GM12878 (cell line): ENCODE measurements around the gene STX16. TPM values are rescaled to one million over a fixed set of nuclear protein-coding genes. Genes with fewer than 3 reads are reported as not detected.

Experiments used
- ATAC-seq: fragments of 200-7000 bp; cut with Tn5 transposase; 3 replicates; pipeline ENCODE4 v1.9.1; 2020; ENCODE audit warnings: mild to moderate bottlenecking, moderate library complexity
- BruUV-seq: library from RNA; stranded (reverse); fragments of 400-500 nt; replicated peaks from 2 replicates; lab custom pipeline; 2021; lab: Mats Ljungman, UMichigan
- CTCF ChIA-PET: fragments of 300-600 bp; sonication (Branson Sonifier 250); formaldehyde crosslinking; extraction: SDS; loops from one replicate; lab custom pipeline; 2021; ENCODE audit warnings: inconsistent platforms; lab: Yijun Ruan, JAX
- POLR2A ChIA-PET: fragments of 350-600 bp; formaldehyde crosslinking; extraction: SDS; loops from one replicate; lab custom pipeline; 2021; ENCODE audit warnings: inconsistent platforms; lab: Charles Lee
- RAD21 ChIA-PET: fragments of 300-600 bp; sonication (Branson Sonifier 250); formaldehyde crosslinking; loops from one replicate; lab custom pipeline; 2023; ENCODE audit warnings: antibody characterized with exemption; ENCODE audit not compliant: unreplicated experiment; lab: Charles Lee
- SMC1A ChIA-PET: fragments of 300-600 bp; sonication (Branson Sonifier 250); formaldehyde crosslinking; loops from one replicate; lab custom pipeline; 2023; ENCODE audit not compliant: unreplicated experiment, uncharacterized antibody; lab: Charles Lee
- DNase-seq: peaks from one replicate; pipeline ENCODE4 v3.0.0-alpha.2; 2011; ENCODE audit warnings: low read depth, low spot score
- FAIRE-seq: peaks from 3 replicates; lab custom pipeline; 2011; peaks lifted over from hg19 to GRCh38; lab: Jason Lieb, UNC
- H2AFZ ChIP-seq: 2 replicates; pipeline ENCODE4 v1.6.0; 2011; ENCODE audit warnings: low read depth, low read length, control low read depth; ENCODE audit not compliant: control insufficient read depth
- H3K27ac ChIP-seq: 2 replicates; pipeline ENCODE4 v1.5.1; 2011; ENCODE audit warnings: control low read depth; ENCODE audit not compliant: control insufficient read depth, insufficient read depth
- H3K27me3 ChIP-seq, 2 experiments: replicated peaks in 1 of 2; 2 replicates each; pipeline versions ENCODE4 v1.6.0 to v1.6.1; 2011; ENCODE audit warnings: low read length in 1 of 2; ENCODE audit not compliant: control insufficient read depth in 2 of 2, insufficient read depth in 2 of 2
- H3K36me3 ChIP-seq, 2 experiments: 2 replicates each; pipeline ENCODE4 v1.5.1; 2011; ENCODE audit warnings: low read length in 1 of 2; ENCODE audit not compliant: control insufficient read depth in 2 of 2, insufficient read depth in 2 of 2
- H3K4me1 ChIP-seq: 2 replicates; pipeline ENCODE4 v1.6.1; 2011; ENCODE audit warnings: mild to moderate bottlenecking, low read length, moderate library complexity, mixed read lengths; ENCODE audit not compliant: control insufficient read depth, insufficient read depth
- H3K4me2 ChIP-seq: 2 replicates; pipeline ENCODE4 v1.6.0; 2011; ENCODE audit warnings: control low read depth; ENCODE audit not compliant: control insufficient read depth, insufficient read depth
- H3K4me3 ChIP-seq: fragments of 200-600 bp; sonication (generic); 2 replicates; pipeline ENCODE4 v1.5.1; 2016
- H3K79me2 ChIP-seq: 2 replicates; pipeline ENCODE4 v1.6.0; 2011; ENCODE audit warnings: low read length; ENCODE audit not compliant: control insufficient read depth, insufficient read depth
- H3K9ac ChIP-seq: 2 replicates; pipeline ENCODE4 v1.8.0; 2011; ENCODE audit warnings: low read length, control low read depth, mixed read lengths; ENCODE audit not compliant: control insufficient read depth, insufficient read depth
- H3K9me3 ChIP-seq: replicated peaks from 3 replicates; pipeline ENCODE4 v1.5.1; 2011; ENCODE audit warnings: mild to moderate bottlenecking, low read length; ENCODE audit not compliant: control insufficient read depth, insufficient read depth
- H4K20me1 ChIP-seq: 2 replicates; pipeline ENCODE4 v1.6.0; 2011; ENCODE audit not compliant: control insufficient read depth, insufficient read depth
- IKZF2 ChIP-seq, 2 experiments: fragments of 450-650 bp; IDR thresholded peaks; 2 replicates each; pipeline ENCODE4 v1.6.1; 2017; ENCODE audit warnings: mild to moderate bottlenecking in 2 of 2, moderate library complexity in 2 of 2
- IRF4 ChIP-seq: IDR thresholded peaks from 2 replicates; pipeline ENCODE4 v1.6.1; 2011; ENCODE audit warnings: low read depth, low read length
- RELA ChIP-seq: fragments of 450-650 bp; IDR thresholded peaks from 2 replicates; pipeline ENCODE4 v1.8.0; 2014; ENCODE audit warnings: borderline replicate concordance; ENCODE audit not compliant: partially characterized antibody
- SIN3A ChIP-seq: IDR thresholded peaks from 2 replicates; pipeline ENCODE4 v1.6.1; 2012; ENCODE audit warnings: low read depth, low read length, improper control_type of control experiment
- TAF1 ChIP-seq: IDR thresholded peaks from 2 replicates; pipeline ENCODE4 v1.6.1; 2011; ENCODE audit warnings: mild to moderate bottlenecking, low read depth, low read length, borderline replicate concordance
- ZBTB33 ChIP-seq: fragments of 450-650 bp; IDR thresholded peaks from 2 replicates; pipeline ENCODE4 v1.6.1; 2017; ENCODE audit warnings: mild to moderate bottlenecking
- WGBS: methylation state at CpG from one replicate; pipeline ENCODE4 v1.1.6; 2016; ENCODE audit warnings: low lambda C conversion rate; ENCODE audit not compliant: insufficient replicate concordance, insufficient coverage; ENCODE audit errors: missing lambda C conversion rate; 5-methylcytosine and 5-hydroxymethylcytosine counted together
- in situ Hi-C: fragments of 300-500 bp; cut with MboI; formaldehyde crosslinking; loops from 9 replicates; pipeline ENCODE4 v1.14.3; 2018; ENCODE audit warnings: mixed read lengths
- intact Hi-C: fragments of 100-400 bp; cut with micrococcal nuclease; formaldehyde crosslinking; loops from one replicate; pipeline ENCODE4 v1.14.2; 2022; ENCODE audit not compliant: unreplicated experiment
- polyA plus RNA-seq, 11 experiments: library from polyadenylated mRNA; depleted of rRNA in 4 of 11; unstranded in 6 of 11; stranded (reverse) in 5 of 11; fragments of >200 nt; fragmentation: Nextera tagmentation in 4 of 11; fragmentation: Illumina TruSeq in 1 of 11; extraction: Ambion mirVana in 4 of 11; extraction: Trizol in 1 of 11; gene quantifications; 1 replicate in 1 of 11; 2 replicates in 10 of 11; pipeline versions ENCODE4 v1.2.1 to v1.2.3, GENCODE V29; 2011 to 2016; ENCODE audit warnings: inconsistent platforms in 2 of 11, missing spikeins in 2 of 11, low read depth in 1 of 11
- total RNA-seq, 4 experiments: library from RNA; depleted of rRNA in 3 of 4; stranded (reverse); fragments of >200 nt in 3 of 4; fragmentation: Illumina TruSeq in 1 of 4; extraction: Trizol in 1 of 4; gene quantifications; 2 replicates each; pipeline versions ENCODE4 v1.2.1 to v1.2.3, GENCODE V29; 2013 to 2021

STX16 gene
- total and polyA plus RNA-seq, 10 of the 15 experiments (the other 5 are each of a cell fraction or from before 2014, with no cell fraction given): 6.3 to 68.4 (median 35.8) TPM

DNA sequence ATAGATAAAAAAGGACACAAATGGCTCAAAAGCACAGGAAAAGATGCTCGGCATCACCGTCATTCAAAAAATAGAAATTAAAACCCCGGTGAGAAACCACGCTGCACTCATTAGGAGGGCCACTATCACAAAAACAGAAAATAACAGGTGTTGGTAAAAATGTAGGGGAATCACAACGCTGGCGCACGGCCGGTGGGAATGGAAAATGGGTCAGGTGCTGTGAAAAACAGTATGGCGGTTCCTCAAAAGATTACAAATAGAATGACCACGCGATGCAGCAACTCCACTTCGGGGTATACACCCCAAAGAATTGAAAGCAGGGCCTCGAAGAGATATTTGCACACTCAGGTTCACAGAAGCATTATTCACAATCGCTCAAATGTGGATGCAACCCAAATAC lies 69.8 kb downstream of the STX16 start:
- Histone ChIP-seq H3K27me3 (peaks cover 0 to 2% of the 10 kb centered on the region in 2 experiments; a peak in 2 of 4 replicates), H3K4me1 (no peaks in the 10 kb centered on the region), H2AFZ (no peak overlapping the region), H3K9ac (no peak overlapping the region), H3K36me3 (no peaks in the 10 kb centered on the region), H3K9me3 (no peaks in the 10 kb centered on the region), H3K4me2 (no peak overlapping the region), H3K79me2 (no peaks in the 10 kb centered on the region), H4K20me1 (no peaks in the 10 kb centered on the region), H3K27ac (no peak overlapping the region), H3K4me3 (no peak overlapping the region)
- ChIA-PET CTCF (no interaction called here), SMC1A (no interaction called here), POLR2A (no interaction called here), RAD21 (no interaction called here)
- TF ChIP-seq ZBTB33 (no peak), TAF1 (no peak), IKZF2 (IDR thresholded peaks at IDR 0.05) (no peak), IRF4 (no peak), SIN3A (no peak), RELA (no peak)
- 61% methylated on average over 14 of the region's 14 CpGs for WGBS
- BruUV-seq: no TSS peak
- FAIRE-seq: peak; percentile 7
- no peak for ATAC-seq
- intact Hi-C loops (no loop called here), in situ Hi-C loops (no loop called here)
- DNase-seq: no peak
